Brain microvascular endothelial cell (primary cell): ENCODE measurements around the gene KIF7.

Experiments
- DNase-seq: peaks from one replicate; pipeline ENCODE4 v3.0.0-alpha.2; 2020
- H3K27ac ChIP-seq: fragments of 250-450 bp; sonication (Bioruptor Pico); 2 replicates; pipeline ENCODE4 v1.5.1; 2020; ENCODE audit warnings: mild to moderate bottlenecking, moderate library complexity
- H3K27me3 ChIP-seq: fragments of 250-450 bp; sonication (Bioruptor Pico); replicated peaks from 2 replicates; pipeline ENCODE4 v1.5.1; 2020; ENCODE audit warnings: mild to moderate bottlenecking
- H3K36me3 ChIP-seq: fragments of 250-450 bp; sonication (Bioruptor Pico); replicated peaks from 2 replicates; pipeline ENCODE4 v1.5.1; 2020; ENCODE audit warnings: mild to moderate bottlenecking
- H3K4me3 ChIP-seq: 2 replicates; pipeline ENCODE4 v1.5.1; 2011; ENCODE audit warnings: low read depth, mild to moderate bottlenecking, control low read depth, low read length, moderate library complexity
- in situ Hi-C: cut with HindIII; loops from 2 replicates; pipeline ENCODE4 v1.10.0; 2017; ENCODE audit warnings: low sequenced_read_pairs, low pct_ligation_motif_present
- TF ChIP-seq, protein P1 (sequence below): IDR thresholded peaks from 2 replicates; pipeline ENCODE4 v1.5.1; 2011; ENCODE audit warnings: low read depth, mild to moderate bottlenecking, moderate library complexity, low read length, control low read depth, inconsistent platforms; ENCODE audit errors: missing control alignments

Gene KIF7

DNA sequence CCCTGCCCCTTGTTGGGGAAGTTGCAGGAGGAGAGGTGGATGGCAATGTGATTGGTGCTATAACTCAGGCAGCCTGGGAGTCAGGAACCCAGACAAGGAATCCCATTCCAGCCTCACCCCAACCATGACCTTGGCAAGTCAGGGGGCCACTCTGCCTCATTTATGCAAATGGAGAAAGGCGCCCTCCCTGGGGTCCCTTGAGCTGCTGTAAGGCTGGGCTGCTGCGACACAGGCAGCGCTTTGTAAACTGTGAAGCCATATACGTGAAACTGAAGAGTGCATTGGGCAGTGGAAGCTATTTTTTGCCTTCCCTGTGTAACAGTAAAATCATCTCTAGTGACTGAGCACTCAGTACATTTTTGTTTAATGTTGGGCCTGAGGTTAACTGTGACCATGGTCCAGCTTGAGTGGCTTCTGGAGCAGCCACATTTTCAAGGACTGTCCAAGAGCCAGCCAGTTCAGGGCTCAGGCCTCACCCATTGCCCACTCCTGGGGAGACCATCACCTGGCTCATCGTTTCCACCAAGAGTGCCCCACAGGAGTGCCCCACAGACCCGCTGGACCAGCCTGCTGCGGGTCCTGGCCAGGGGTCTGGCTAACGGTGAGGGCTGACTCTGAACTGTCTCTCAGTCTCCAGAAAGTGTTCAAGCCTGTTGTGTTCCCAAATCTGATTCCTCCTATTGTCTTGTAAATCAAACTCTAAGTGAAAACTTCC lies 27.9 kb downstream of the KIF7 start:
- no peaks in the 10 kb centered on the region for H3K27me3 ChIP-seq
- H3K4me3 ChIP-seq = no peak overlapping the region
- no peak overlapping the region for H3K27ac ChIP-seq
- DNase-seq = no peak
- peaks cover 62% of the 10 kb centered on the region for H3K36me3 ChIP-seq
- TF ChIP-seq, protein P1, sequence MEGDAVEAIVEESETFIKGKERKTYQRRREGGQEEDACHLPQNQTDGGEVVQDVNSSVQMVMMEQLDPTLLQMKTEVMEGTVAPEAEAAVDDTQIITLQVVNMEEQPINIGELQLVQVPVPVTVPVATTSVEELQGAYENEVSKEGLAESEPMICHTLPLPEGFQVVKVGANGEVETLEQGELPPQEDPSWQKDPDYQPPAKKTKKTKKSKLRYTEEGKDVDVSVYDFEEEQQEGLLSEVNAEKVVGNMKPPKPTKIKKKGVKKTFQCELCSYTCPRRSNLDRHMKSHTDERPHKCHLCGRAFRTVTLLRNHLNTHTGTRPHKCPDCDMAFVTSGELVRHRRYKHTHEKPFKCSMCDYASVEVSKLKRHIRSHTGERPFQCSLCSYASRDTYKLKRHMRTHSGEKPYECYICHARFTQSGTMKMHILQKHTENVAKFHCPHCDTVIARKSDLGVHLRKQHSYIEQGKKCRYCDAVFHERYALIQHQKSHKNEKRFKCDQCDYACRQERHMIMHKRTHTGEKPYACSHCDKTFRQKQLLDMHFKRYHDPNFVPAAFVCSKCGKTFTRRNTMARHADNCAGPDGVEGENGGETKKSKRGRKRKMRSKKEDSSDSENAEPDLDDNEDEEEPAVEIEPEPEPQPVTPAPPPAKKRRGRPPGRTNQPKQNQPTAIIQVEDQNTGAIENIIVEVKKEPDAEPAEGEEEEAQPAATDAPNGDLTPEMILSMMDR = no peak
- in situ Hi-C loops = no loop called here

DNA sequence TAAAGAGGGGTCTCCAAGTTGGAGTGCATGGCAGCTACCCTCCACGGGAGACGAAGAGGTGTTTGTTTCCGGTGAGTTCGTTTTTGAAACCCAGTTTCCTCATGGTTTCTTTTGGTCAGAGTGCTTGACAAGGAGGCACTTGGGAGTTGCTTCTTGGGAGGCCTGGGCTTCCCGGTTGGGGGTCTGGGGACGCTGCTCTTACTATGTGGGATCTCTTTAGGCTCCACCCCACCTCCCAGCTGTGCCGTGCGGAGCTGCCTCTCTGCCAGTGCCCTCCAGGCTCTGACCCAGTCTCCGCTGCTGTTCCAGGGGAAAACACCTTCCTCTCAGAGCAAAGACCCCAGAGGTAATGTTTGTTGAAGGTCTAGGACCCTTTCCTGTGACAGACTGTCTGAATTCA lies 29.6 kb downstream of the KIF7 start:
- in situ Hi-C loops = no loop called here
- no peak overlapping the region for H3K27ac ChIP-seq
- no peak for DNase-seq
- TF ChIP-seq, protein P1 = no peak
- no peak overlapping the region for H3K4me3 ChIP-seq
- H3K36me3 ChIP-seq = peaks cover 48% of the 10 kb centered on the region
- no peaks in the 10 kb centered on the region for H3K27me3 ChIP-seq

DNA sequence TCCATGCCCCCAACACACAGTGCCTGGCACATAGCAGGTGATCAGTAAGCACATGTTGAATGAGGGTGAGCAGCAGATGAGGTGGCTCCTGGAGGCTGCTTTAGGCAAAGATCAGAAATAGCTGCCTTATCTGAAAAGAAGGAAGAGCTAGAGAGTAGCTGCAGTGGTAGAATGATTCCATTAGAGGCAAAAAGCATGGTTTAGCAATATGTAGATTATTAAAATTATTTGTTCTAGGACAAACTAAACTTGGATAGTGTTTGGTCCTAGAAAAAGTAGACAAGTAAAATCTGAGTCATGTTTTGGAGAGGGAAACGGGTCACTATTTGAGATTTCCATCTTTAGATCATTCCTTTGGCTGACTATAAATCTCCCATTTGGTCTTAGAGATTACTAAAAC lies 32.1 kb downstream of the KIF7 start:
- Histone ChIP-seq H3K27me3 (no peaks in the 10 kb centered on the region), H3K27ac (no peak overlapping the region), H3K36me3 (peaks cover 29% of the 10 kb centered on the region), H3K4me3 (no peak overlapping the region)
- DNase-seq = no peak
- TF ChIP-seq, protein P1 = no peak
- in situ Hi-C loops = no loop called here

DNA sequence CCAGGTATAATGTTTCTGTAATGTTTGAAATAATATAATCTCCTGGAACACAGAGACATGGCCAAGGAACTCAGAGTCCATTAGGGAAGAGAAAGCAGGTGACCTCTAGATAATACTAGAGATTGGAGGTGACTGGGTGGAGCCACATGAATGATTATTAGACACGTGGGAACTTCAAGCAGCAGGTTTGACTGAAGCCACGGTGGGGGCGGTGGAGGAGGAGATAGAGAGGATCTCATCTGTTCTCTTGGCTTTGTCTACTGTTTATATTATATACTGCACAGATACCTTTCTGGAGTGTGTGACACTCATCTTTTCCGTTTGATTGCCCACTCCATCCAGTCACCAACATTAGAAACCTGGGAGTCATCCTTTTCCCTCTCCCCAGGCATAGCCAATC lies 33.7 kb downstream of the KIF7 start:
- DNase-seq = no peak
- TF ChIP-seq, protein P1 = no peak
- Histone ChIP-seq H3K27ac (no peak overlapping the region), H3K27me3 (no peaks in the 10 kb centered on the region), H3K4me3 (no peak overlapping the region), H3K36me3 (peaks cover 14% of the 10 kb centered on the region)
- in situ Hi-C loops = no loop called here

DNA sequence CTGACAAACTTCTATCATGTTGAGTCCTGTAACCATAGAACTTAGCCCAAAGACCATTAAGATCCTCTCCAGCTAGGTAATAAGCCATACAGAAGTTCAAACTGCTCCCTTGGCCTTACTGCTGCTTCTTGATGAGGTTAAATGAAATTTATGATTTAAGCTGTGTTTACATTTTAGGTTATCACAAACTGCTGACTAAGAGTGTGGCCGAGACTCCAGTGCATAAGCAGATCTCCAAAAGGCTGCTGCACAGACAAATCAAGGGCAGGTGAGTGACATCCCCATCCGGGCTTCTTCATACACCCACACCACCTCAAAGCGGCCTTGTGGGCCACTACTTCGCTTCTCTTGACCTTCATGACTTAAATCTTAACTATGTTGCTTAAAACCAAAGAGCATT lies 39.0 kb downstream of the KIF7 start:
- TF ChIP-seq, protein P1 = no peak
- no peak for DNase-seq
- in situ Hi-C loops = no loop called here
- Histone ChIP-seq H3K4me3 (no peak overlapping the region), H3K36me3 (no peaks in the 10 kb centered on the region), H3K27me3 (no peaks in the 10 kb centered on the region), H3K27ac (no peak overlapping the region)

DNA sequence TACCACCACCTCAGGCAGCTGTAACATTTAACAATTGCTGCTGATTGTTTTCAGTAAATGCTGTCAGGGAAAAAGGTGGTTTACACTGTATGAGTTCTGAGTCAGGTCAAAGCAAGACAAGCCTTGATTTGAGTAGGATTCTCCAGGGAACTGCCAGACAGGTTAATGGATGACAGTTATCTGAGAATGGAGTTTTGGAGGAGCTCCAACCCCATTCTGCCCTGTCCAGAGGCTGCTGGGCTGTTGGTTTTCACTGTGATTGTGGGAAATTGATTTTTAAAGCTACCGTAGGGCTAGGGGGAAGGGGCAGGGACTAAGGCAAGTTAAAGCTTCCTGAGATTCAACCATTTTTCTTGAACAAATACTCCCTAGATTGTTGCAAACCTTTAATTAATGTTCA lies 40.1 kb downstream of the KIF7 start:
- TF ChIP-seq, protein P1 = no peak
- Histone ChIP-seq H3K27me3 (no peaks in the 10 kb centered on the region), H3K27ac (no peak overlapping the region), H3K4me3 (no peak overlapping the region), H3K36me3 (no peaks in the 10 kb centered on the region)
- in situ Hi-C loops = no loop called here
- DNase-seq = no peak
